HEK293 (cell line): ENCODE results near the gene ETNK1.

Experiments
- CTCF ChIA-PET: fragments of 350-600 bp; formaldehyde crosslinking; extraction: SDS; loops from one replicate; lab custom pipeline; 2021; ENCODE audit warnings: antibody characterized with exemption; lab: Yijun Ruan, JAX
- POLR2A ChIA-PET: fragments of 300-600 bp; formaldehyde crosslinking; extraction: SDS; loops from one replicate; lab custom pipeline; 2020; ENCODE audit warnings: antibody characterized with exemption, inconsistent platforms; lab: Yijun Ruan, JAX
- H3K27ac ChIP-seq: fragments of 200-500 bp; sonication (Bioruptor generic); 2 replicates; pipeline ENCODE4 v1.5.1; 2014; ENCODE audit warnings: low read depth, low read length, control low read depth, inconsistent platforms; ENCODE audit errors: extremely low read depth
- H3K36me3 ChIP-seq, 2 experiments: fragments of 200-500 bp in 1 of 2; sonication (Bioruptor generic) in 1 of 2; 1 replicate in 1 of 2; 2 replicates in 1 of 2; pipeline ENCODE4 v1.5.1; 2014 to 2017; ENCODE audit warnings: inconsistent platforms in 2 of 2, low read length in 2 of 2; ENCODE audit not compliant: control insufficient read depth in 2 of 2, insufficient read depth in 1 of 2
- H3K4me1 ChIP-seq: fragments of 200-500 bp; sonication (Bioruptor generic); 2 replicates; pipeline ENCODE4 v1.5.1; 2014; ENCODE audit warnings: mild to moderate bottlenecking, low read length, inconsistent platforms; ENCODE audit not compliant: control insufficient read depth, insufficient read depth
- H3K4me3 ChIP-seq: 2 replicates; pipeline ENCODE4 v1.5.1; 2011; ENCODE audit warnings: low read depth, mild to moderate bottlenecking, control low read depth, low read length, moderate library complexity
- H3K9me3 ChIP-seq: fragments of 200-500 bp; sonication (Bioruptor generic); 2 replicates; pipeline ENCODE4 v1.5.1; 2014; ENCODE audit warnings: low read depth, low read length, inconsistent platforms; ENCODE audit not compliant: control insufficient read depth, insufficient read depth
- PBX3 ChIP-seq: sonication (generic); formaldehyde crosslinking; IDR thresholded peaks from 2 replicates; pipeline ENCODE4 v1.8.1; 2022; ENCODE audit warnings: mild to moderate bottlenecking, moderate library complexity, missing genetic modification reagents
- PRDM10 ChIP-seq: fragments of 450-650 bp; formaldehyde crosslinking; IDR thresholded peaks from 2 replicates; pipeline ENCODE4 v1.5.1; 2016; ENCODE audit warnings: missing biosample characterization, missing genetic modification characterization
- SETDB1 ChIP-seq: IDR thresholded peaks from one replicate; pipeline ENCODE4 v1.6.1; 2017; ENCODE audit warnings: mild to moderate bottlenecking, low read length, moderate library complexity, mixed read lengths; ENCODE audit not compliant: insufficient read length
- TCF7L2 ChIP-seq: IDR thresholded peaks from 2 replicates; pipeline ENCODE4 v1.6.1; 2011; ENCODE audit warnings: low read depth, mild to moderate bottlenecking, inconsistent platforms, low read length, moderate library complexity, borderline replicate concordance
- TSHZ1 ChIP-seq: fragments of 450-650 bp; formaldehyde crosslinking; IDR thresholded peaks from 2 replicates; pipeline ENCODE4 v1.5.1; 2016; ENCODE audit warnings: missing biosample characterization, missing genetic modification characterization, borderline replicate concordance
- YY1 ChIP-seq: fragments of 450-650 bp; formaldehyde crosslinking; IDR thresholded peaks from 2 replicates; pipeline ENCODE4 v1.5.1; 2018; ENCODE audit warnings: missing biosample characterization, missing genetic modification characterization
- YY2 ChIP-seq: fragments of 450-650 bp; formaldehyde crosslinking; IDR thresholded peaks from 2 replicates; pipeline ENCODE4 v1.5.1; 2016; ENCODE audit warnings: missing biosample characterization, missing genetic modification characterization
- ZNF2 ChIP-seq: fragments of 450-650 bp; formaldehyde crosslinking; IDR thresholded peaks from 2 replicates; pipeline ENCODE4 v1.5.1; 2016; ENCODE audit warnings: missing biosample characterization, missing genetic modification characterization
- ZNF239 ChIP-seq: fragments of 450-650 bp; formaldehyde crosslinking; IDR thresholded peaks from 2 replicates; pipeline ENCODE4 v1.5.1; 2016; ENCODE audit warnings: missing biosample characterization, missing genetic modification characterization
- ZNF311 ChIP-seq: fragments of 450-650 bp; formaldehyde crosslinking; IDR thresholded peaks from 2 replicates; pipeline ENCODE4 v1.5.1; 2017; ENCODE audit warnings: missing biosample characterization, missing genetic modification characterization, borderline replicate concordance
- ZNF341 ChIP-seq: fragments of 450-650 bp; formaldehyde crosslinking; IDR thresholded peaks from 2 replicates; pipeline ENCODE4; 2016; ENCODE audit warnings: low read depth, missing biosample characterization, missing genetic modification characterization
- ZNF391 ChIP-seq: fragments of 450-650 bp; formaldehyde crosslinking; IDR thresholded peaks from 2 replicates; pipeline ENCODE4 v1.5.1; 2016; ENCODE audit warnings: low read depth, missing biosample characterization, missing genetic modification characterization, borderline replicate concordance
- ZNF529 ChIP-seq: fragments of 450-650 bp; formaldehyde crosslinking; IDR thresholded peaks from 2 replicates; pipeline ENCODE4 v1.5.1; 2017; ENCODE audit warnings: missing genetic modification characterization, missing biosample characterization; ENCODE audit not compliant: insufficient replicate concordance
- ZNF580 ChIP-seq: fragments of 450-650 bp; formaldehyde crosslinking; IDR thresholded peaks from 2 replicates; pipeline ENCODE4 v1.5.1; 2016; ENCODE audit warnings: missing biosample characterization, missing genetic modification characterization
- ZNF585B ChIP-seq: fragments of 450-650 bp; formaldehyde crosslinking; IDR thresholded peaks from 2 replicates; pipeline ENCODE4 v1.5.1; 2016; ENCODE audit warnings: missing biosample characterization, missing genetic modification characterization
- ZNF596 ChIP-seq: fragments of 450-650 bp; IDR thresholded peaks from 2 replicates; pipeline ENCODE4 v1.5.0; 2018; ENCODE audit warnings: missing biosample characterization, mild to moderate bottlenecking, missing genetic modification characterization, moderate library complexity
- ZNF645 ChIP-seq: fragments of 450-650 bp; formaldehyde crosslinking; IDR thresholded peaks from 2 replicates; pipeline ENCODE4; 2016; ENCODE audit warnings: missing biosample characterization, missing genetic modification characterization
- ZNF654 ChIP-seq: fragments of 450-650 bp; formaldehyde crosslinking; IDR thresholded peaks from 2 replicates; pipeline ENCODE4 v1.5.1; 2016; ENCODE audit warnings: low read depth, missing biosample characterization, missing genetic modification characterization
- ZNF747 ChIP-seq: fragments of 450-650 bp; formaldehyde crosslinking; IDR thresholded peaks from 2 replicates; pipeline ENCODE4 v1.5.1; 2016; ENCODE audit warnings: missing biosample characterization, missing genetic modification characterization

Gene ETNK1

GRCh38 chr12:22615963-22616501 lies 8.9 kb upstream of the ETNK1 start:
- peak; percentile 93 for TF ChIP-seq SETDB1
- no peak for TF ChIP-seq ZNF645 (tag by site-specific recombination)
- no peaks in the 10 kb centered on the region for H3K36me3 ChIP-seq
- H3K9me3 ChIP-seq, result no peaks in the 10 kb centered on the region
- ChIA-PET CTCF (no interaction called here), POLR2A (no interaction called here)
- no peaks in the 10 kb centered on the region for H3K4me1 ChIP-seq
- H3K4me3 ChIP-seq, result no peak overlapping the region
- H3K27ac ChIP-seq, result no peak overlapping the region

- no peaks in the 10 kb centered on the region for H3K4me1 ChIP-seq
- TF ChIP-seq SETDB1 (peak; percentile 91), ZNF529 (peak; percentile 45), YY2 (tag by site-specific recombination) (no peak), ZNF654 (tag by site-specific recombination) (no peak), PBX3 (CRISPR knock-in tag) (no peak)
- TF ChIP-seq, all 188 proteins: peak for 2
- ChIA-PET POLR2A (no interaction called here), CTCF (no interaction called here)
- no peak overlapping the region for H3K27ac ChIP-seq
- H3K4me3 ChIP-seq, result no peak overlapping the region
- H3K36me3 ChIP-seq, result no peaks in the 10 kb centered on the region
- no peaks in the 10 kb centered on the region for H3K9me3 ChIP-seq
Measured at GRCh38 chr12:22617630-22618029, 7.3 kb upstream of the ETNK1 start.

GRCh38 chr12:22624548-22624869 lies 462 bp upstream of the ETNK1 start:
- Histone ChIP-seq H3K27ac (peak overlapping the region; percentile 96), H3K36me3 (no peaks in the 10 kb centered on the region), H3K9me3 (no peaks in the 10 kb centered on the region), H3K4me1 (peaks cover 4% of the 10 kb centered on the region), H3K4me3 (peak overlapping the region; percentile 81)
- CTCF ChIA-PET, result interaction anchor here (1.0 to 1.2 kb wide), 3 partner anchors 47 to 95 kb away, joined by 3 to 7 read pairs (median 4); no protein-coding TSS in a partner anchor
- POLR2A ChIA-PET, result interaction anchor here (0.6 to 2.2 kb wide), 10 partner anchors 11 to 202 kb away, joined by 3 to 17 read pairs (median 4); partner anchors contain the start of gene C2CD5
- no peak for TF ChIP-seq ZNF596 (tag by site-specific recombination)
- no peak for TF ChIP-seq ZNF341 (tag by site-specific recombination)
- no peak for TF ChIP-seq ZNF239
- TF ChIP-seq PBX3 (CRISPR knock-in tag), result no peak
- no peak for TF ChIP-seq ZNF529
- TF ChIP-seq PRDM10, result no peak
- TF ChIP-seq ZNF311 (tag by site-specific recombination), result no peak
- TF ChIP-seq TCF7L2, result no peak
- TF ChIP-seq ZNF747, result no peak
- TF ChIP-seq ZNF580 (tag by site-specific recombination), result no peak
- no peak for TF ChIP-seq ZNF585B
- no peak for TF ChIP-seq YY1
- TF ChIP-seq ZNF2 (tag by site-specific recombination), result no peak
- TF ChIP-seq ZNF391 (tag by site-specific recombination), result no peak
- no peak for TF ChIP-seq TSHZ1
